H1 (cell line): Measurements from ENCODE around the gene GPS1. TPM values are rescaled to one million over a fixed set of nuclear protein-coding genes. Genes with fewer than 3 reads are reported as not detected.

Experiments used
- CTCF ChIA-PET: fragments of 300-600 bp; sonication (Branson Sonifier 250); formaldehyde crosslinking; loops from one replicate; lab custom pipeline; 2021; ENCODE audit not compliant: partially characterized antibody; lab: Charles Lee
- POLR2A ChIA-PET: fragments of 300-600 bp; sonication (Branson Sonifier 250); formaldehyde crosslinking; loops from one replicate; lab custom pipeline; 2021; ENCODE audit warnings: inconsistent platforms; ENCODE audit not compliant: partially characterized antibody; lab: Charles Lee
- DNase-seq, 2 experiments: peaks; one replicate each; pipeline versions ENCODE4 v3.0.0 to v3.0.0-alpha.2; 2010 to 2022; ENCODE audit warnings: low spot score in 2 of 2, low read depth in 1 of 2, mixed read lengths in 1 of 2
- FAIRE-seq: peaks from 2 replicates; lab custom pipeline; 2011; peaks lifted over from hg19 to GRCh38; lab: Jason Lieb, UNC
- H2AFZ ChIP-seq: 2 replicates; pipeline ENCODE4 v1.8.1; 2012; ENCODE audit warnings: low read length, inconsistent platforms
- H2AK5ac ChIP-seq: 2 replicates; pipeline ENCODE4 v1.6.1; 2013; ENCODE audit warnings: low read depth, low read length
- H2BK120ac ChIP-seq: replicated peaks from 2 replicates; pipeline ENCODE3; 2013; ENCODE audit warnings: low read depth, low read length, inconsistent platforms
- H2BK12ac ChIP-seq: 2 replicates; pipeline ENCODE4 v1.6.1; 2013; ENCODE audit warnings: low read depth, low read length
- H2BK15ac ChIP-seq: 2 replicates; pipeline ENCODE4 v1.6.1; 2013; ENCODE audit warnings: low read length
- H2BK20ac ChIP-seq: 2 replicates; pipeline ENCODE4 v1.6.1; 2013; ENCODE audit warnings: low read length
- H2BK5ac ChIP-seq: 2 replicates; pipeline ENCODE4 v1.6.1; 2013; ENCODE audit warnings: low read depth, low read length
- H3K14ac ChIP-seq: 2 replicates; pipeline ENCODE4 v1.6.1; 2013; ENCODE audit warnings: inconsistent platforms; ENCODE audit not compliant: insufficient read length
- H3K18ac ChIP-seq: 2 replicates; pipeline ENCODE4 v1.6.1; 2013; ENCODE audit warnings: low read length; ENCODE audit errors: extremely low read depth
- H3K23ac ChIP-seq: 2 replicates; pipeline ENCODE4 v1.6.1; 2013; ENCODE audit warnings: inconsistent platforms; ENCODE audit not compliant: insufficient read length
- H3K23me2 ChIP-seq: 2 replicates; pipeline ENCODE4 v1.6.1; 2013; ENCODE audit warnings: low read depth, low read length
- H3K27ac ChIP-seq: 2 replicates; pipeline ENCODE4 v1.6.1; 2011; ENCODE audit warnings: low read depth, low read length, inconsistent platforms
- H3K27me3 ChIP-seq, 4 experiments: replicated peaks in 1 of 4; 1 replicate in 1 of 4; 2 replicates in 3 of 4; pipeline versions ENCODE4 v1.6.1 to v1.8.1; 2011 to 2013; ENCODE audit warnings: low read length in 3 of 4, mild to moderate bottlenecking in 3 of 4, inconsistent platforms in 2 of 4, mixed read lengths in 2 of 4, moderate library complexity in 1 of 4; ENCODE audit not compliant: control insufficient read depth in 3 of 4, insufficient read depth in 3 of 4; ENCODE audit errors: extremely low read depth in 1 of 4
- H3K36me3 ChIP-seq, 4 experiments: 2 replicates each; pipeline versions ENCODE4 v1.6.1 to v1.8.1; 2011 to 2013; ENCODE audit warnings: mild to moderate bottlenecking in 4 of 4, low read length in 3 of 4, moderate library complexity in 2 of 4, control low read depth in 1 of 4, inconsistent platforms in 1 of 4; ENCODE audit not compliant: insufficient read depth in 4 of 4, control insufficient read depth in 2 of 4
- H3K4ac ChIP-seq: replicated peaks from 2 replicates; pipeline ENCODE3; 2013; ENCODE audit warnings: low read length, low read depth, mixed read lengths, inconsistent platforms; ENCODE audit not compliant: insufficient read length
- H3K4me1 ChIP-seq, 4 experiments: replicated peaks in 1 of 4; 1 replicate in 1 of 4; 2 replicates in 3 of 4; pipeline versions ENCODE4 v1.6.1 to v1.8.1; 2011 to 2013; ENCODE audit warnings: low read length in 3 of 4, inconsistent platforms in 2 of 4, mixed read lengths in 1 of 4; ENCODE audit not compliant: insufficient read depth in 4 of 4, control insufficient read depth in 3 of 4
- H3K4me2 ChIP-seq, 2 experiments: 2 replicates each; pipeline versions ENCODE4 v1.6.1 to v1.8.1; 2011 to 2013; ENCODE audit warnings: low read depth in 2 of 2, low read length in 2 of 2, control low read depth in 1 of 2, inconsistent platforms in 1 of 2, mild to moderate bottlenecking in 1 of 2; ENCODE audit not compliant: insufficient read depth in 1 of 2
- H3K4me3 ChIP-seq, 4 experiments: fragments of 200-600, 300-600 bp in 1 of 4; sonication (generic), shearing (Covaris generic), sonication (Bioruptor Twin) in 1 of 4; 2 replicates each; pipeline versions ENCODE4 v1.5.1 to v1.8.1; 2011 to 2016; ENCODE audit warnings: low read length in 4 of 4, low read depth in 3 of 4, control low read depth in 2 of 4, inconsistent platforms in 2 of 4, mild to moderate bottlenecking in 2 of 4, mixed read lengths in 1 of 4, moderate library complexity in 1 of 4; ENCODE audit not compliant: insufficient read depth in 2 of 4; ENCODE audit errors: extremely low read depth in 1 of 4
- H3K56ac ChIP-seq: replicated peaks from 2 replicates; pipeline ENCODE3; 2013; ENCODE audit warnings: low read depth, mild to moderate bottlenecking, mixed read lengths, low read length, inconsistent platforms; ENCODE audit not compliant: insufficient read length
- H3K79me1 ChIP-seq: 2 replicates; pipeline ENCODE4 v1.6.1; 2013; ENCODE audit warnings: low read depth, low read length, control low read depth
- H3K79me2 ChIP-seq, 2 experiments: 2 replicates each; pipeline versions ENCODE4 v1.6.1 to v1.8.1; 2012 to 2013; ENCODE audit warnings: low read length in 2 of 2, mild to moderate bottlenecking in 2 of 2, inconsistent platforms in 1 of 2; ENCODE audit not compliant: insufficient read depth in 2 of 2, control insufficient read depth in 1 of 2
- H3K9ac ChIP-seq, 4 experiments: replicated peaks in 1 of 4; 1 replicate in 1 of 4; 2 replicates in 3 of 4; pipeline versions ENCODE4 v1.6.1 to v1.8.1; 2011 to 2013; ENCODE audit warnings: low read depth in 3 of 4, low read length in 3 of 4, control low read depth in 2 of 4, mild to moderate bottlenecking in 2 of 4, moderate library complexity in 2 of 4, inconsistent platforms in 1 of 4; ENCODE audit errors: extremely low read depth in 1 of 4
- H3K9me3 ChIP-seq, 2 experiments: 2 replicates each; pipeline versions ENCODE4 v1.6.1 to v1.8.1; 2012 to 2013; ENCODE audit warnings: mild to moderate bottlenecking in 2 of 2, moderate library complexity in 2 of 2, control low read depth in 1 of 2, inconsistent platforms in 1 of 2, low read depth in 1 of 2, low read length in 1 of 2, mixed read lengths in 1 of 2; ENCODE audit not compliant: insufficient read depth in 2 of 2
- H4K20me1 ChIP-seq, 2 experiments: replicated peaks in 1 of 2; 2 replicates each; pipeline versions ENCODE3 to v1.8.1; 2011 to 2013; ENCODE audit warnings: inconsistent platforms in 2 of 2, low read length in 2 of 2, mild to moderate bottlenecking in 1 of 2; ENCODE audit not compliant: insufficient read depth in 2 of 2, control insufficient read depth in 1 of 2
- H4K5ac ChIP-seq: 2 replicates; pipeline ENCODE4 v1.6.1; 2013; ENCODE audit warnings: low read length, low read depth, mixed read lengths, inconsistent platforms; ENCODE audit not compliant: insufficient read length
- H4K8ac ChIP-seq: 2 replicates; pipeline ENCODE4 v1.8.0; 2013; ENCODE audit warnings: mild to moderate bottlenecking, moderate library complexity, low read length, inconsistent platforms; ENCODE audit not compliant: insufficient read depth; ENCODE audit errors: extremely low read depth
- H4K91ac ChIP-seq: replicated peaks from 2 replicates; pipeline ENCODE3; 2013; ENCODE audit warnings: low read length, mixed read lengths, inconsistent platforms; ENCODE audit not compliant: insufficient read length
- CEBPB ChIP-seq: IDR thresholded peaks from 2 replicates; pipeline ENCODE4 v1.6.1; 2012; ENCODE audit warnings: low read depth, low read length
- GABPA ChIP-seq: IDR thresholded peaks from 2 replicates; pipeline ENCODE4 v1.6.1; 2011; ENCODE audit warnings: mild to moderate bottlenecking, low read length, moderate library complexity, borderline replicate concordance; ENCODE audit not compliant: insufficient read depth
- POLR2AphosphoS5 ChIP-seq: IDR thresholded peaks from 2 replicates; pipeline ENCODE4 v1.6.1; 2011; ENCODE audit warnings: low read depth, low read length
- RAD21 ChIP-seq, 2 experiments: IDR thresholded peaks in 1 of 2; conservative IDR thresholded peaks in 1 of 2; 2 replicates each; pipeline ENCODE4 v1.6.1; 2011; ENCODE audit warnings: low read depth in 2 of 2, low read length in 2 of 2, improper control_type of control experiment in 1 of 2, inconsistent platforms in 1 of 2, mild to moderate bottlenecking in 1 of 2, moderate library complexity in 1 of 2
- RXRA ChIP-seq: IDR thresholded peaks from 2 replicates; pipeline ENCODE4 v1.6.1; 2011; ENCODE audit warnings: low read depth, mild to moderate bottlenecking, low read length, moderate library complexity; ENCODE audit not compliant: insufficient read depth
- WGBS, 2 experiments: shearing (Covaris generic) in 1 of 2; methylation state at CpG; one replicate each; pipeline versions ENCODE4 v1.1.6 to v1.1.7; 2013 to 2015; ENCODE audit warnings: low lambda C conversion rate in 2 of 2, mixed read lengths in 2 of 2, inconsistent platforms in 1 of 2, low coverage in 1 of 2, missing lambda C conversion rate in 1 of 2; ENCODE audit not compliant: insufficient replicate concordance in 2 of 2, insufficient coverage in 1 of 2, insufficient read length in 1 of 2; ENCODE audit errors: extremely low coverage in 1 of 2, missing lambda C conversion rate in 1 of 2; 5-methylcytosine and 5-hydroxymethylcytosine counted together
- polyA plus RNA-seq, 7 experiments: library from polyadenylated mRNA; depleted of rRNA in 3 of 7; stranded (reverse) in 5 of 7; unstranded in 2 of 7; fragments of >200 nt in 5 of 7; fragments of 200-250 nt in 2 of 7; gene quantifications; 1 replicate in 5 of 7; 2 replicates in 1 of 7; 4 replicates in 1 of 7; pipeline versions ENCODE4 v1.2.1 to v1.2.3, GENCODE V29; 2011 to 2013; ENCODE audit warnings: missing spikeins in 2 of 7, mixed read lengths in 2 of 7
- total RNA-seq: library from RNA; stranded (reverse); fragmentation: NEBNext Ultra II Directional; extraction: Animal tissue kit (Norgen Biotek cat#: 25700); gene quantifications from 2 replicates; pipeline ENCODE4 v1.2.1, GENCODE V29; 2021

The GPS1 gene
- total and polyA plus RNA-seq, 2 of the 8 experiments (the other 6 are each of a cell fraction or from before 2014, with no cell fraction given) = 153 to 277 TPM

DNA sequence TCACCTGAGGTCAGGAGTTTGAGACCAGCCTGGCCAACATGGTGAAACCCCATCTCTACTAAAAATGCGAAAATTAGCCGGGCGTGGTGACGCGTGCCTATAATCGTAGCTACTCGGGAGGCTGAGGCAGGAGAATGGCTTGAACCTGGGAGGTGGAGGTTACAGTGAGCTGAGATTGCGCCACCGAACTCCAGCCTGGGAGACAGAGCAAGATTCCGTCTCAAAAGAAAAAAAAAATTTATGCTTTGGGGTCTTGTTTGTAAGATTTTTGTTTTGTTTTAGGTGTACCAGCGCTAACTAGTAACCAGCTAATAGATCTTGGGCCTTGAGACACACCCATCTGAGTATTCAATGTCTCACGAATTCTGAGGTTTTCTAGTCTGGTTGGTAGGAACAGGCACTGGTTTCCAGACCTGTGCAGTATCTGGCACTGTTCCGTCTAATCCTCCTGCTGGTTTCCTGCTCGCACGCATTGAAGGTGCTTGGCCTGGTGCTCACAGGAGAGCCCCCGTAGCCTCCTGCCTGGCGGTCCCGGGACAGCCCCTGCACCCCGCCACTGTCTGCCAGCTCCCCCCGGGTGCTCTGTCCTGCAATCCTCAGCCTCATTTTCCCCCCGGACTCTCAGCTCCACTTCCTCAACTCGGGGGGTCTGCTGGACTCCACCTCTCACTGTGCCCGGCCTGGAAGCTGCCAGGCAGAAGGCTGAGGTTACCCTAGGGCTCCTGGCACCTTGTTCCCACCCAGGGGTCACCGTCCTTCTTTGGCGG, 24.5 kb downstream of the GPS1 start:
- 89% methylated on average over 25 of the region's 25 CpGs; no CpG with 5 or more reads in 1 of the 2 experiments for WGBS, 2 experiments
- Histone ChIP-seq H3K4me3 (no peak overlapping the region), H2BK15ac (no peak overlapping the region), H3K79me2 (no peaks in the 10 kb centered on the region), H3K18ac (no peak overlapping the region), H3K56ac (no peak overlapping the region), H3K79me1 (peaks cover 5% of the 10 kb centered on the region), H3K9me3 (no peaks in the 10 kb centered on the region), H2BK120ac (no peak overlapping the region), H3K14ac (no peak overlapping the region), H2BK12ac (no peak overlapping the region), H2AK5ac (no peak overlapping the region), H3K4me2 (no peak overlapping the region), H3K23me2 (no peaks in the 10 kb centered on the region), H4K91ac (no peak overlapping the region), H3K27me3 (no peaks in the 10 kb centered on the region; a peak in 1 of 7 replicates), H2BK20ac (no peak overlapping the region), H3K23ac (no peak overlapping the region), H3K9ac (no peak overlapping the region), H3K36me3 (peaks cover 18 to 35% (median 24%) of the 10 kb centered on the region in 4 experiments), H4K8ac (peak overlapping the region; percentile 57; the same call in 1 of the 2 replicates), H3K27ac (no peak overlapping the region), H3K4me1 (no peaks in the 10 kb centered on the region), H2BK5ac (no peak overlapping the region), H3K4ac (no peak overlapping the region), H4K20me1 (peaks cover 13 to 19% of the 10 kb centered on the region in 2 experiments), H2AFZ (no peak overlapping the region), H4K5ac (no peak overlapping the region)
- DNase-seq = no peak
- no peak for FAIRE-seq
- CTCF ChIA-PET = interaction anchor here (0.9 to 2.7 kb wide), 9 partner anchors 11 to 206 kb away, joined by 3 to 16 read pairs (median 3); partner anchors contain the start of gene FASN
- POLR2A ChIA-PET = interaction anchor here (0.7 to 12.5 kb wide), 15 partner anchors 8 to 210 kb away, joined by 3 to 105 read pairs (median 7); partner anchors contain the start of genes DUS1L, FASN, GPS1 and RAC3
- no peak for TF ChIP-seq RXRA
- no peak for TF ChIP-seq GABPA
- TF ChIP-seq RAD21 (IDR thresholded peaks at IDR 0.05 in 1 of 2, conservative IDR thresholded peaks at IDR 0.05 in 1 of 2; ENCODE audit: low read depth in 2 of 2, low read length in 2 of 2) = no peak
- no peak for TF ChIP-seq CEBPB
- peak; percentile 62 for TF ChIP-seq POLR2AphosphoS5
